KMS-11 (cell line): ENCODE measurements around the gene PJVK.

ENCODE experiments used
- H2AFZ ChIP-seq: fragments of 200-600 bp; sonication (generic); 2 replicates; pipeline ENCODE4 v1.6.1; 2016; ENCODE audit warnings: antibody characterized with exemption, mixed run types, low read depth
- H3K27ac ChIP-seq: fragments of 200-600 bp; sonication (generic); 2 replicates; pipeline ENCODE4 v1.6.1; 2016; ENCODE audit warnings: mild to moderate bottlenecking, mixed run types
- H3K27me3 ChIP-seq: fragments of 200-600 bp; sonication (generic); 2 replicates; pipeline ENCODE4 v1.6.1; 2017; ENCODE audit warnings: mild to moderate bottlenecking, low read depth, mixed run types, moderate library complexity; ENCODE audit not compliant: insufficient read depth
- H3K36me3 ChIP-seq: fragments of 200-600 bp; sonication (generic); 2 replicates; pipeline ENCODE4 v1.6.1; 2017; ENCODE audit warnings: mild to moderate bottlenecking, mixed run types; ENCODE audit not compliant: insufficient read depth
- H3K4me1 ChIP-seq: fragments of 200-600 bp; sonication (generic); 2 replicates; pipeline ENCODE4 v1.6.1; 2016; ENCODE audit warnings: mild to moderate bottlenecking, low read depth, mixed run types; ENCODE audit not compliant: poor library complexity, severe bottlenecking
- H3K4me2 ChIP-seq: fragments of 200-600 bp; sonication (generic); 2 replicates; pipeline ENCODE4 v1.7.0; 2016; ENCODE audit warnings: mild to moderate bottlenecking, mixed run types
- H3K4me3 ChIP-seq: fragments of 200-600 bp; sonication (generic); IDR thresholded peaks from 2 replicates; pipeline ENCODE4 v1.6.1; 2017; ENCODE audit warnings: low read depth, low read length, mixed read lengths; ENCODE audit not compliant: insufficient read depth
- H3K79me2 ChIP-seq: fragments of 200-600 bp; sonication (generic); 2 replicates; pipeline ENCODE4 v1.6.1; 2016; ENCODE audit warnings: low read depth, mixed run types; ENCODE audit not compliant: insufficient read depth
- H3K9ac ChIP-seq: fragments of 200-600 bp; sonication (generic); 2 replicates; pipeline ENCODE4 v1.6.1; 2016; ENCODE audit warnings: mild to moderate bottlenecking, mixed run types
- H4K20me1 ChIP-seq: fragments of 200-600 bp; sonication (generic); 2 replicates; pipeline ENCODE4 v1.6.1; 2016; ENCODE audit warnings: mild to moderate bottlenecking, mixed run types; ENCODE audit not compliant: insufficient read depth
- TF ChIP-seq, protein P1 (sequence below): fragments of 200-600 bp; sonication (generic); conservative IDR thresholded peaks from 2 replicates; pipeline ENCODE4 v1.6.1; 2017; ENCODE audit warnings: low read depth, mild to moderate bottlenecking, antibody characterized with exemption, low read length, moderate library complexity, mixed read lengths

The PJVK gene

DNA sequence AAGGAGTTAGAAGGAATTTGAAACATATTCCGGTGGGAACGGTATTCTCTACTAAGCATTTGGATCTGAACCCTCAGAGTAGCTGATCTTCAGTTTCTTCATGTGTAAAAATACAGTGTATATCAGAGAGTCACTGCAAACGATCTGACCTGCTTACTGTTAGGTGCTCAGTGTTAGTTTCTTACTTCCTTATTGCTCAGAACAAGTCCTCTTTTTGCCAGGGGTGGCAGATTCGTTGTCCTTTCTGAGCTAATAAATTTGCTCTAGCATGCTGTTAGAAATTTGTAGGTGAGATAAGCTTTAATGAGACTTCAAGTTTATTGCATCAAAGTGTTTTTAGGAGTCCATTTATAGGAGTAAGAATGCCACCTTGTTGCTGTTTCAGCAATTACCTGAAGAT lies 44.9 kb downstream of the PJVK start:
- no peak overlapping the region for H3K9ac ChIP-seq
- H3K4me3 ChIP-seq = no peak overlapping the region
- peaks cover 13% of the 10 kb centered on the region; the same call in 1 of the 2 replicates for H3K36me3 ChIP-seq
- H3K79me2 ChIP-seq = no peaks in the 10 kb centered on the region
- no peak overlapping the region for H3K4me2 ChIP-seq
- H2AFZ ChIP-seq = no peak overlapping the region
- no peaks in the 10 kb centered on the region for H4K20me1 ChIP-seq
- no peaks in the 10 kb centered on the region for H3K27me3 ChIP-seq
- no peak overlapping the region for H3K27ac ChIP-seq
- peaks cover 6% of the 10 kb centered on the region for H3K4me1 ChIP-seq
- TF ChIP-seq, protein P1, sequence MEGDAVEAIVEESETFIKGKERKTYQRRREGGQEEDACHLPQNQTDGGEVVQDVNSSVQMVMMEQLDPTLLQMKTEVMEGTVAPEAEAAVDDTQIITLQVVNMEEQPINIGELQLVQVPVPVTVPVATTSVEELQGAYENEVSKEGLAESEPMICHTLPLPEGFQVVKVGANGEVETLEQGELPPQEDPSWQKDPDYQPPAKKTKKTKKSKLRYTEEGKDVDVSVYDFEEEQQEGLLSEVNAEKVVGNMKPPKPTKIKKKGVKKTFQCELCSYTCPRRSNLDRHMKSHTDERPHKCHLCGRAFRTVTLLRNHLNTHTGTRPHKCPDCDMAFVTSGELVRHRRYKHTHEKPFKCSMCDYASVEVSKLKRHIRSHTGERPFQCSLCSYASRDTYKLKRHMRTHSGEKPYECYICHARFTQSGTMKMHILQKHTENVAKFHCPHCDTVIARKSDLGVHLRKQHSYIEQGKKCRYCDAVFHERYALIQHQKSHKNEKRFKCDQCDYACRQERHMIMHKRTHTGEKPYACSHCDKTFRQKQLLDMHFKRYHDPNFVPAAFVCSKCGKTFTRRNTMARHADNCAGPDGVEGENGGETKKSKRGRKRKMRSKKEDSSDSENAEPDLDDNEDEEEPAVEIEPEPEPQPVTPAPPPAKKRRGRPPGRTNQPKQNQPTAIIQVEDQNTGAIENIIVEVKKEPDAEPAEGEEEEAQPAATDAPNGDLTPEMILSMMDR = no peak

DNA sequence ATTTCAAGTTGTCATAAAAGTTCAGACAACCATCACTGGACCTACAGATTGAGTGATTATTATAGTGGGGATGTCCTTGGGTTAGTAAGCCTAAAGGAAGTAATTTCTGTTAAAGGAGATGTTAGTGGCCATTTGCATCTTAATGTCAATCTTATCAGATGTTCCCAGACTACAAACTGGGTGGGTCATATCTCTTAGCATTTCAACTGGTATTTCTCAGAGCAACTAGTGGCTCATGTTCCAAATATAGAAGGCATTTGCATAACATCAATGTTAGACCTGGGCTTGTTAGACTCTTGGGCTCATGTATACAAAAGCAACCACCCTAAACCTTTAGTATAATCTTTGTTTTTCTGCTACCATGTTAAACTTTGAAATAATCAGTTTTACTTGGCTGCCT lies 47.0 kb downstream of the PJVK start:
- Histone ChIP-seq H3K9ac (no peak overlapping the region), H3K4me2 (no peak overlapping the region), H3K27ac (no peak overlapping the region), H3K27me3 (no peaks in the 10 kb centered on the region), H3K36me3 (peaks cover 13% of the 10 kb centered on the region; the same call in 1 of the 2 replicates), H3K4me3 (no peak overlapping the region), H3K79me2 (no peaks in the 10 kb centered on the region), H4K20me1 (no peaks in the 10 kb centered on the region), H2AFZ (no peak overlapping the region), H3K4me1 (peaks cover 6% of the 10 kb centered on the region)
- TF ChIP-seq, protein P1 = no peak

DNA sequence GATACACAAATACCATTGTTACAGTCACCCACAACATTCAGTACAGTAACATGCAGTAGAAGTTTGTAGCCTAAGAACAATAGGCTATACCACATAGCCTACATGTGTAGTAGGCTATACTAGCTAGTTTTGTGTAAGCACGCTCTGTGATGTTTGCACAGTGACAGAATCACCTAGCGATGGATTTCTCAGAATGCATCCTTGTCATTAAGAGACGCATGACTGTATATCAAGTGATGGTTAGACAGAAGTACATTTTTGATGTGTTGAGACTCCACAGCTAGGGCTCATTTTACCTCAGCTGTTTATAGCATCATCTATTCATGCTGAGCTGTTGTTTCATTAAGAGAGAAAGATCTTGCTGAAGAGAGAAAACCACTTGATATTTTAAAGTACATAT lies 48.5 kb downstream of the PJVK start:
- TF ChIP-seq, protein P1 = no peak
- H2AFZ ChIP-seq = no peak overlapping the region
- H3K27me3 ChIP-seq = no peaks in the 10 kb centered on the region
- H3K27ac ChIP-seq = no peak overlapping the region
- no peak overlapping the region for H3K9ac ChIP-seq
- H3K4me2 ChIP-seq = no peak overlapping the region
- H3K36me3 ChIP-seq = peaks cover 10% of the 10 kb centered on the region; the same call in 1 of the 2 replicates
- H3K4me3 ChIP-seq = no peak overlapping the region
- peaks cover 6% of the 10 kb centered on the region for H3K4me1 ChIP-seq
- H3K79me2 ChIP-seq = no peaks in the 10 kb centered on the region
- H4K20me1 ChIP-seq = no peaks in the 10 kb centered on the region

DNA sequence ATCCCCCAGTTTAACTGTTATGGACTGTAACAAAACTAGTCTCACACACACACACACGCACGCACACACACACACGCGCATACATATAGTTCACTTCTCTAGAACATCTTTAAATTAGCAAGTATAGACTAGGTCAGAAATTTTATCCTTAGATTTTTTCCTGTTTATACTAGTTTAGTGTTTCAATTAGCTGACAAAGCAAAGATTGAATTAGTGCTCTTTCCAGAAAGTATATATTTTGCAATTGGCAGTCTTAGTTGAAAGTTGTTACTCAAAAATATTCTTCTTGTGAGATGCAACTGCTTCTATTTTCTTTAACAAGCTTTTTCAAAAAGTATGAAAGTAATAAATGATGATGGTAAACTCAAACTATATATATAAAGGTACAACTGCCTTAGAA lies 51.6 kb downstream of the PJVK start:
- Histone ChIP-seq H3K27ac (no peak overlapping the region), H3K9ac (no peak overlapping the region), H3K4me3 (no peak overlapping the region), H4K20me1 (no peaks in the 10 kb centered on the region), H2AFZ (no peak overlapping the region), H3K36me3 (peaks cover 14% of the 10 kb centered on the region; the same call in 1 of the 2 replicates), H3K4me2 (no peak overlapping the region), H3K79me2 (no peaks in the 10 kb centered on the region), H3K4me1 (peaks cover 14% of the 10 kb centered on the region), H3K27me3 (no peaks in the 10 kb centered on the region)
- TF ChIP-seq, protein P1 = no peak

DNA sequence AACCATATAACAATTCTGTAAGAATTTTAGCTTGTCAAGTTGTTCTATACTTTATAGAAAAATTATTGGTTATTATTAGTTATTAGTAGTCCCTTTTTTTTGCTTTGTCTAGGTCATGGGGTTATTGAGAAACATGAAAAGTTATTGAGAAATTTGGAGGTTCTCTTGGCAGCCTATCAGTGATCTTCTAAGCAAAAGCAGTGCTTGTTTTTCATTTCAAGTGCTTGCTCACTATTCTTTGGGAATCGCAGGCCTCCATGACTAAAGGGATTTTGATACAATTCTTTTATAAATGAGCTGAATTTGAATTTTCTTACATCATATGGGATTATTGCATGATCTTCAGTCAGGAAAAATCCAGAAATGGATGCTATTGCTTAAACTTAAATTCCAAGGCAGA lies 54.9 kb downstream of the PJVK start:
- Histone ChIP-seq H3K4me3 (no peak overlapping the region), H4K20me1 (no peaks in the 10 kb centered on the region), H3K27me3 (no peaks in the 10 kb centered on the region), H2AFZ (no peak overlapping the region), H3K9ac (no peak overlapping the region), H3K79me2 (no peaks in the 10 kb centered on the region), H3K4me2 (no peak overlapping the region), H3K27ac (no peak overlapping the region), H3K36me3 (0 out of 2 replicates have a peak, but pooled peaks cover 5% of the 10 kb centered on the region), H3K4me1 (peaks cover 8% of the 10 kb centered on the region)
- TF ChIP-seq, protein P1 = no peak
